H1 (cell line): ENCODE measurements around the gene KLF9. TPM values are rescaled to one million over a fixed set of nuclear protein-coding genes. Genes with fewer than 3 reads are reported as not detected.

ENCODE experiments used
- RNF2 ChIP-seq: fragments of 200-900, 300-1000 bp; sonication (generic); IDR thresholded peaks from 2 replicates; pipeline ENCODE4 v1.7.1; 2016; ENCODE audit warnings: borderline replicate concordance, low read depth, mild to moderate bottlenecking, antibody characterized with exemption, low read length; ENCODE audit not compliant: poor library complexity, severe bottlenecking; ENCODE audit errors: missing control alignments
- polyA plus RNA-seq, 7 experiments: library from polyadenylated mRNA; depleted of rRNA in 3 of 7; stranded (reverse) in 5 of 7; unstranded in 2 of 7; fragments of >200 nt in 5 of 7; fragments of 200-250 nt in 2 of 7; gene quantifications; 1 replicate in 5 of 7; 2 replicates in 1 of 7; 4 replicates in 1 of 7; pipeline versions ENCODE4 v1.2.1 to v1.2.3, GENCODE V29; 2011 to 2013; ENCODE audit warnings: missing spikeins in 2 of 7, mixed read lengths in 2 of 7
- total RNA-seq: library from RNA; stranded (reverse); fragmentation: NEBNext Ultra II Directional; extraction: Animal tissue kit (Norgen Biotek cat#: 25700); gene quantifications from 2 replicates; pipeline ENCODE4 v1.2.1, GENCODE V29; 2021
- TF ChIP-seq, protein P1 (sequence below): fragments of 300-600 bp; sonication (generic); IDR thresholded peaks from 2 replicates; pipeline ENCODE4 v1.7.1; 2012; ENCODE audit warnings: low read length, moderate library complexity, mild to moderate bottlenecking, inconsistent platforms; ENCODE audit not compliant: insufficient replicate concordance

The KLF9 gene
- total and polyA plus RNA-seq, 2 of the 8 experiments (the other 6 are each of a cell fraction or from before 2014, with no cell fraction given) = 0.47 to 0.82 TPM

DNA sequence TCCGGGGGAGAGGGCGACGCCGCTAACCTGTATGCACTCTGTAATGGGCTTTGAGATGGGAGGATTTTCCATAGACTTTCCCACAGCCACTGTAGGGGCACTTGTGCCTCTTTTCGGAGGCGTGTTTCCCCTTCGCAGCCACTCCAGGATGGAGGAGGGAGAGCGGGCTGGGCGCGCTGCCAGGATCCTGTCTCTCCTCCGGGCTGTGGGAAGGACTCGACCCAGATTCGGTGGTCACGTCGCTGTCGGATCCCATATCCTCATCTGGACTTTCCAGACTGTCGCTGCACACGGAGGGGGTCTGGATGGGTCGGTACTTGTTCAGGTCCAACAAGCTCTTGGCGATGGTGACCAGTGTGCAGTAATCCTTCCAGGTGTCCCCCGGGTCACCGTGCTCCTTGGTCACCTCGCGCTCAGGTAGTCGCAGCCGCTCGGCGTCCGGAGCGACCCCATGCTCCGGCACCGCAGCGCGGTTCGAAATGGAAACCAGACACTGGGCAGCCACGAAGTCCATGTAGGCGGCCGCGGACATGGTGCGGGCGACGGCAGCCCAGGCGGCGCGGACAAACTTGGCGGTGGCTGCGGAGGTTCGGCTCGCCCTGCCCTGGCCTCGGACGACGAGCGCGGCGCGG is 1.5 kb downstream of the KLF9 start (continued):
- TF ChIP-seq, protein P1, sequence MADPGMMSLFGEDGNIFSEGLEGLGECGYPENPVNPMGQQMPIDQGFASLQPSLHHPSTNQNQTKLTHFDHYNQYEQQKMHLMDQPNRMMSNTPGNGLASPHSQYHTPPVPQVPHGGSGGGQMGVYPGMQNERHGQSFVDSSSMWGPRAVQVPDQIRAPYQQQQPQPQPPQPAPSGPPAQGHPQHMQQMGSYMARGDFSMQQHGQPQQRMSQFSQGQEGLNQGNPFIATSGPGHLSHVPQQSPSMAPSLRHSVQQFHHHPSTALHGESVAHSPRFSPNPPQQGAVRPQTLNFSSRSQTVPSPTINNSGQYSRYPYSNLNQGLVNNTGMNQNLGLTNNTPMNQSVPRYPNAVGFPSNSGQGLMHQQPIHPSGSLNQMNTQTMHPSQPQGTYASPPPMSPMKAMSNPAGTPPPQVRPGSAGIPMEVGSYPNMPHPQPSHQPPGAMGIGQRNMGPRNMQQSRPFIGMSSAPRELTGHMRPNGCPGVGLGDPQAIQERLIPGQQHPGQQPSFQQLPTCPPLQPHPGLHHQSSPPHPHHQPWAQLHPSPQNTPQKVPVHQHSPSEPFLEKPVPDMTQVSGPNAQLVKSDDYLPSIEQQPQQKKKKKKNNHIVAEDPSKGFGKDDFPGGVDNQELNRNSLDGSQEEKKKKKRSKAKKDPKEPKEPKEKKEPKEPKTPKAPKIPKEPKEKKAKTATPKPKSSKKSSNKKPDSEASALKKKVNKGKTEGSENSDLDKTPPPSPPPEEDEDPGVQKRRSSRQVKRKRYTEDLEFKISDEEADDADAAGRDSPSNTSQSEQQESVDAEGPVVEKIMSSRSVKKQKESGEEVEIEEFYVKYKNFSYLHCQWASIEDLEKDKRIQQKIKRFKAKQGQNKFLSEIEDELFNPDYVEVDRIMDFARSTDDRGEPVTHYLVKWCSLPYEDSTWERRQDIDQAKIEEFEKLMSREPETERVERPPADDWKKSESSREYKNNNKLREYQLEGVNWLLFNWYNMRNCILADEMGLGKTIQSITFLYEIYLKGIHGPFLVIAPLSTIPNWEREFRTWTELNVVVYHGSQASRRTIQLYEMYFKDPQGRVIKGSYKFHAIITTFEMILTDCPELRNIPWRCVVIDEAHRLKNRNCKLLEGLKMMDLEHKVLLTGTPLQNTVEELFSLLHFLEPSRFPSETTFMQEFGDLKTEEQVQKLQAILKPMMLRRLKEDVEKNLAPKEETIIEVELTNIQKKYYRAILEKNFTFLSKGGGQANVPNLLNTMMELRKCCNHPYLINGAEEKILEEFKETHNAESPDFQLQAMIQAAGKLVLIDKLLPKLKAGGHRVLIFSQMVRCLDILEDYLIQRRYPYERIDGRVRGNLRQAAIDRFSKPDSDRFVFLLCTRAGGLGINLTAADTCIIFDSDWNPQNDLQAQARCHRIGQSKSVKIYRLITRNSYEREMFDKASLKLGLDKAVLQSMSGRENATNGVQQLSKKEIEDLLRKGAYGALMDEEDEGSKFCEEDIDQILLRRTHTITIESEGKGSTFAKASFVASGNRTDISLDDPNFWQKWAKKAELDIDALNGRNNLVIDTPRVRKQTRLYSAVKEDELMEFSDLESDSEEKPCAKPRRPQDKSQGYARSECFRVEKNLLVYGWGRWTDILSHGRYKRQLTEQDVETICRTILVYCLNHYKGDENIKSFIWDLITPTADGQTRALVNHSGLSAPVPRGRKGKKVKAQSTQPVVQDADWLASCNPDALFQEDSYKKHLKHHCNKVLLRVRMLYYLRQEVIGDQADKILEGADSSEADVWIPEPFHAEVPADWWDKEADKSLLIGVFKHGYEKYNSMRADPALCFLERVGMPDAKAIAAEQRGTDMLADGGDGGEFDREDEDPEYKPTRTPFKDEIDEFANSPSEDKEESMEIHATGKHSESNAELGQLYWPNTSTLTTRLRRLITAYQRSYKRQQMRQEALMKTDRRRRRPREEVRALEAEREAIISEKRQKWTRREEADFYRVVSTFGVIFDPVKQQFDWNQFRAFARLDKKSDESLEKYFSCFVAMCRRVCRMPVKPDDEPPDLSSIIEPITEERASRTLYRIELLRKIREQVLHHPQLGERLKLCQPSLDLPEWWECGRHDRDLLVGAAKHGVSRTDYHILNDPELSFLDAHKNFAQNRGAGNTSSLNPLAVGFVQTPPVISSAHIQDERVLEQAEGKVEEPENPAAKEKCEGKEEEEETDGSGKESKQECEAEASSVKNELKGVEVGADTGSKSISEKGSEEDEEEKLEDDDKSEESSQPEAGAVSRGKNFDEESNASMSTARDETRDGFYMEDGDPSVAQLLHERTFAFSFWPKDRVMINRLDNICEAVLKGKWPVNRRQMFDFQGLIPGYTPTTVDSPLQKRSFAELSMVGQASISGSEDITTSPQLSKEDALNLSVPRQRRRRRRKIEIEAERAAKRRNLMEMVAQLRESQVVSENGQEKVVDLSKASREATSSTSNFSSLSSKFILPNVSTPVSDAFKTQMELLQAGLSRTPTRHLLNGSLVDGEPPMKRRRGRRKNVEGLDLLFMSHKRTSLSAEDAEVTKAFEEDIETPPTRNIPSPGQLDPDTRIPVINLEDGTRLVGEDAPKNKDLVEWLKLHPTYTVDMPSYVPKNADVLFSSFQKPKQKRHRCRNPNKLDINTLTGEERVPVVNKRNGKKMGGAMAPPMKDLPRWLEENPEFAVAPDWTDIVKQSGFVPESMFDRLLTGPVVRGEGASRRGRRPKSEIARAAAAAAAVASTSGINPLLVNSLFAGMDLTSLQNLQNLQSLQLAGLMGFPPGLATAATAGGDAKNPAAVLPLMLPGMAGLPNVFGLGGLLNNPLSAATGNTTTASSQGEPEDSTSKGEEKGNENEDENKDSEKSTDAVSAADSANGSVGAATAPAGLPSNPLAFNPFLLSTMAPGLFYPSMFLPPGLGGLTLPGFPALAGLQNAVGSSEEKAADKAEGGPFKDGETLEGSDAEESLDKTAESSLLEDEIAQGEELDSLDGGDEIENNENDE = no peak
- TF ChIP-seq RNF2 = no peak
